Neural crest cell (in vitro differentiated cells): ENCODE results near the gene HDAC8. TPM values are rescaled to one million over a fixed set of nuclear protein-coding genes. Genes with fewer than 3 reads are reported as not detected.
A peak's percentile ranks its signal among the peaks of the same experiment; 100 is the strongest.

Experiments used
- DNase-seq: peaks from one replicate; pipeline ENCODE4 v3.0.0; 2021; ENCODE audit warnings: low read depth, mixed read lengths, low spot score
- H3K27ac Mint-ChIP-seq: one replicate; pipeline ENCODE4 v1.8.0; 2021; ENCODE audit warnings: mild to moderate bottlenecking, mixed read lengths; ENCODE audit not compliant: unreplicated experiment
- H3K27me3 Mint-ChIP-seq: 2 replicates; pipeline ENCODE4 v1.8.0; 2021; ENCODE audit warnings: low read depth, mild to moderate bottlenecking, mixed read lengths
- H3K36me3 Mint-ChIP-seq: 2 replicates; pipeline ENCODE4 v1.8.0; 2021; ENCODE audit warnings: low read depth, mild to moderate bottlenecking, mixed read lengths
- H3K4me1 Mint-ChIP-seq: 2 replicates; pipeline ENCODE4 v1.8.0; 2021; ENCODE audit warnings: mixed read lengths
- H3K4me3 Mint-ChIP-seq: one replicate; pipeline ENCODE4 v1.8.0; 2021; ENCODE audit warnings: mild to moderate bottlenecking, mixed read lengths
- H3K9me3 Mint-ChIP-seq: 2 replicates; pipeline ENCODE4 v1.8.0; 2021; ENCODE audit warnings: mixed read lengths
- total RNA-seq: library from RNA; stranded (reverse); gene quantifications from 2 replicates; pipeline ENCODE4 v1.2.1, GENCODE V29; 2021
- TF ChIP-seq, protein P1 (sequence below): fragments of 200-600 bp; sonication (generic); conservative IDR thresholded peaks from 2 replicates; pipeline ENCODE4 v1.5.0; 2021; ENCODE audit warnings: antibody characterized with exemption, mild to moderate bottlenecking

The HDAC8 gene
- total RNA-seq, 1 donor from 2014 or later: 31.0 TPM

DNA sequence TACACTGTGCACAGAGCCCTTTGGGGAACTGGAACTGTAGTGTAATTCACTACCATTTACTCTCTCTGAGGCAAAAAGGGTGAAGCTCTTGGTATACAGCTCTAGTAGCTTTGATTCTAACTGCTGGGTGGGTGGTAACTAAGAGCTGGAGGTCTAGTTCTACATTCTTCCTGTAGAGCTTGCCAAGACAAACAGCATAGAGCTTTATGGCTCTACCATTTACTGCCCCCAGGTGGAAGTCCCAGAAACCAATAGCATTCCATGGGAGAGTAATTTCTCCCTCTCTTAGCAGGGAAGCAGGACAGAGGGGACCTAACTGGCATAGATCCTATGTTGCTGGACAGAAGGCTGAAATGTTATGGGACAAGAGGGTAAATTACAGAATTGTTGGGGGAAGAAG, 26.7 kb downstream of the HDAC8 start:
- no peak for DNase-seq
- H3K27me3 Mint-ChIP-seq: no peaks in the 10 kb centered on the region
- TF ChIP-seq, protein P1, sequence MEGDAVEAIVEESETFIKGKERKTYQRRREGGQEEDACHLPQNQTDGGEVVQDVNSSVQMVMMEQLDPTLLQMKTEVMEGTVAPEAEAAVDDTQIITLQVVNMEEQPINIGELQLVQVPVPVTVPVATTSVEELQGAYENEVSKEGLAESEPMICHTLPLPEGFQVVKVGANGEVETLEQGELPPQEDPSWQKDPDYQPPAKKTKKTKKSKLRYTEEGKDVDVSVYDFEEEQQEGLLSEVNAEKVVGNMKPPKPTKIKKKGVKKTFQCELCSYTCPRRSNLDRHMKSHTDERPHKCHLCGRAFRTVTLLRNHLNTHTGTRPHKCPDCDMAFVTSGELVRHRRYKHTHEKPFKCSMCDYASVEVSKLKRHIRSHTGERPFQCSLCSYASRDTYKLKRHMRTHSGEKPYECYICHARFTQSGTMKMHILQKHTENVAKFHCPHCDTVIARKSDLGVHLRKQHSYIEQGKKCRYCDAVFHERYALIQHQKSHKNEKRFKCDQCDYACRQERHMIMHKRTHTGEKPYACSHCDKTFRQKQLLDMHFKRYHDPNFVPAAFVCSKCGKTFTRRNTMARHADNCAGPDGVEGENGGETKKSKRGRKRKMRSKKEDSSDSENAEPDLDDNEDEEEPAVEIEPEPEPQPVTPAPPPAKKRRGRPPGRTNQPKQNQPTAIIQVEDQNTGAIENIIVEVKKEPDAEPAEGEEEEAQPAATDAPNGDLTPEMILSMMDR: no peak
- H3K9me3 Mint-ChIP-seq: peaks cover 3% of the 10 kb centered on the region
- H3K36me3 Mint-ChIP-seq: peaks cover 7% of the 10 kb centered on the region
- H3K4me3 Mint-ChIP-seq: no peak overlapping the region
- H3K27ac Mint-ChIP-seq: no peak overlapping the region
- H3K4me1 Mint-ChIP-seq: no peaks in the 10 kb centered on the region

DNA sequence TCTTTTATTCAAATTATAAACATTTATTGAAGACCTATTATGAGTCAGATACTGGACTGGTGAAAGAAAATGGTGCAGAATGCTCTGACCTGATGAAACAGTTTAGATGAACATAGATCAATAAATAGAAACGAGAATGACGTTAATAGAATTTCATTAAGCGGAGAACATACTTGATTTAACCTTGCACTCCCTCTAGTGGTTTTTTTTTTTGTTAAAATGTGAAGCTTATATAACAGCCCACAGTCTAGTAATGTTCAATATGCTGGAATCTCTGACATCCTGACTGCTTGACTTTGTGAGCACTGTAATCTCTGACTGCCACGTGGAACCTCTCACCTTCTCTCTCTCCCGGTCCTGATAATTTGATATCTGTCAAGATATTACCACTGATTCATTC, 32.3 kb downstream of the HDAC8 start:
- no peak overlapping the region for H3K27ac Mint-ChIP-seq
- H3K4me3 Mint-ChIP-seq: no peak overlapping the region
- peaks cover 5% of the 10 kb centered on the region for H3K9me3 Mint-ChIP-seq
- TF ChIP-seq, protein P1: peak; percentile 57
- H3K27me3 Mint-ChIP-seq: no peaks in the 10 kb centered on the region
- H3K4me1 Mint-ChIP-seq: no peaks in the 10 kb centered on the region
- H3K36me3 Mint-ChIP-seq: no peaks in the 10 kb centered on the region
- no peak for DNase-seq

DNA sequence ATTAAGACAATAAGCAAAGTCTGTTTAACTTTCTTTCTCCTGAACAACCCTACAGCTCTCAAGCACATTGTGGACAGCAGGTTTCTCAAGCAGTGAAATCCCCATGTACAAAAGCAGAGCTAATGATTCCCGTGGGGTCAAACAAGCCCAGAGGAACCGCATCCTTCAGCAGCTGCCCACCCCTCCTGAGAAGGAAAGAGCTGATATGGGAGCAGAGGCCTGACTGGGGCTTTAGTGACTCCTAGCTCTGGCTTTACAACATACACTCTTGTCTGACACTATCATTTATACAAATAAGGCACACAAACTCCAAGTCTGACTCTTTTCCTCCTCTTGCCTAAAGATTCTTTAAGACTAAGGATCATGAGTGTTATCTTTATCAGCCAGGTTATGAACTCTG, 32.8 kb downstream of the HDAC8 start:
- TF ChIP-seq, protein P1: no peak
- no peaks in the 10 kb centered on the region for H3K36me3 Mint-ChIP-seq
- no peaks in the 10 kb centered on the region for H3K27me3 Mint-ChIP-seq
- DNase-seq: no peak
- no peak overlapping the region for H3K27ac Mint-ChIP-seq
- no peak overlapping the region for H3K4me3 Mint-ChIP-seq
- H3K4me1 Mint-ChIP-seq: no peaks in the 10 kb centered on the region
- peaks cover 3% of the 10 kb centered on the region for H3K9me3 Mint-ChIP-seq

DNA sequence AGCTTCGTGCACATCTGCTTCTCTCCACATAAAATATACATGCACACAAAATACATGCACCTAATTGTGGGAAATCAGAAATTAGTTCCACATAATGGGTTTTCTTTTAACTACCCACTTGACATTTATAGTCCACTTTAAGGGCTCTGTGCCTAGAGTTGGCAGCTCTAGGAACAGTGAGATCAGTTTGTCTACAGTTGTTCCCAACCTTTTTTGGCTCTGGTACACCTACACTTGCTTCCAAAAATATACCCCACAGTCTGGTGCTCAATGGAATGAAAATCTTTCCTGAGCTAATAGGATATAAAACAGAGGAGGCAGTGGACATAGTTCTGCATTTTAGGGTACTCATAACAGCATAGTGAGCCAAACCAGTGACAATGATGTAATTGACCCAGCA, 36.1 kb downstream of the HDAC8 start:
- Mint-ChIP-seq H3K27me3 (no peaks in the 10 kb centered on the region), H3K36me3 (no peaks in the 10 kb centered on the region), H3K4me3 (no peak overlapping the region), H3K27ac (no peak overlapping the region), H3K4me1 (no peaks in the 10 kb centered on the region), H3K9me3 (peaks cover 2% of the 10 kb centered on the region)
- DNase-seq: no peak
- TF ChIP-seq, protein P1: no peak

DNA sequence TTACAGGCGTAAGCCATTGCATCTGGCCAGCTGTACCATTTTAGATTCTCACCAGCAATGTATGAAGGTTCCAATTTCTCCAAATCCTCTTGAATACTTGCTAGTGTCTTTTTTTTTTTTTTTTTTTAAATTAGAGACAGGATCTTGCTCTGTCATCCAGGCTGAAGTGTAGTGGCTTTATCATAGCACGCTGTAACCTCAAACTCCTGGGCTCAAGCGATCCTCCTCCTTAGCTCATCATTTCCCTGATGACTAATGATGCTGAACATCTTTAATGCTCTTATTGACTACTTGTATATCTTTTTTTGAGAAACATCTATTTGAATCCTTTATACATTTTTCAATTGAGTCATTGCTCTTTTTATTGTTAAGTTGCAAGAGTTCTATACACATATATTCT, 40.3 kb downstream of the HDAC8 start:
- H3K36me3 Mint-ChIP-seq: peaks cover 8% of the 10 kb centered on the region
- H3K27me3 Mint-ChIP-seq: no peaks in the 10 kb centered on the region
- TF ChIP-seq, protein P1: no peak
- no peak for DNase-seq
- H3K4me1 Mint-ChIP-seq: no peaks in the 10 kb centered on the region
- no peak overlapping the region for H3K4me3 Mint-ChIP-seq
- no peak overlapping the region for H3K27ac Mint-ChIP-seq
- H3K9me3 Mint-ChIP-seq: peaks cover 11% of the 10 kb centered on the region
